ENCODE data around the gene STRADA.

Gene STRADA

GRCh38 chr17:63741408-63742173 is at the start of gene STRADA:
Gene STRADA, minus strand, starts transcription at chr17:63741799. Its CDS starts 13,430 bp downstream, at chr17:63728369.
- DNase-seq = peak; percentile 47 to 98 (median 94)

- no peak for DNase-seq
Observed at GRCh38 chr17:63790057-63790456, 48.5 kb upstream of the STRADA start.

GRCh38 chr17:63786971-63787711 is 45.5 kb upstream of the STRADA start:
- DNase-seq = no peak

GRCh38 chr17:63786117-63786516 is 44.5 kb upstream of the STRADA start:
- no peak for DNase-seq

GRCh38 chr17:63785556-63785955 is 44.0 kb upstream of the STRADA start:
- DNase-seq = no peak

GRCh38 chr17:63783522-63783921 is 41.9 kb upstream of the STRADA start:
- DNase-seq = no peak

- no peak for DNase-seq
Observed at GRCh38 chr17:63780928-63781327, 39.3 kb upstream of the STRADA start.

- no peak for DNase-seq
Observed at GRCh38 chr17:63780507-63780906, 38.9 kb upstream of the STRADA start.

- DNase-seq = no peak
Observed at GRCh38 chr17:63775420-63775819, 33.8 kb upstream of the STRADA start.

GRCh38 chr17:63774969-63775265 is 33.3 kb upstream of the STRADA start:
- no peak for DNase-seq

- DNase-seq = peak in 32 of 56 donors; percentile 12 to 88 (median 41)
Observed at GRCh38 chr17:63774141-63774968, 32.8 kb upstream of the STRADA start, which contains the start of gene DDX42. Gene DDX42, plus strand, starts transcription at chr17:63774170. Its CDS starts 12,880 bp downstream, at chr17:63787050.

- DNase-seq = peak; percentile 87 to 100 (median 98)
Observed at GRCh38 chr17:63773272-63774140, 31.9 kb upstream of the STRADA start, which contains the start of gene CCDC47. Gene CCDC47, minus strand, starts transcription at chr17:63773597. Its CDS starts 7,422 bp downstream, at chr17:63766175.

GRCh38 chr17:63772801-63773271 is 31.2 kb upstream of the STRADA start:
- DNase-seq = no peak

GRCh38 chr17:63768433-63768832 is 26.8 kb upstream of the STRADA start:
- DNase-seq = no peak

GRCh38 chr17:63766754-63767153 is 25.2 kb upstream of the STRADA start:
- DNase-seq = no peak

- DNase-seq = peak in 1 of 56 donors; percentile 1
Observed at GRCh38 chr17:63764716-63765115, 23.1 kb upstream of the STRADA start.

GRCh38 chr17:63762161-63763078 is 20.8 kb upstream of the STRADA start:
- DNase-seq = no peak

GRCh38 chr17:63760771-63761539 is 19.4 kb upstream of the STRADA start:
- DNase-seq = peak in 1 of 56 donors; percentile 1

- no peak for DNase-seq
Observed at GRCh38 chr17:63758428-63758827, 16.8 kb upstream of the STRADA start.
